Tibial nerve (tissue), 3 donors: ENCODE results near the gene PANX1.

Source experiments
- CTCF ChIP-seq, 5 experiments: fragments of 200-600 bp in 3 of 5; fragments of 450-650 bp in 2 of 5; sonication (generic) in 3 of 5; IDR thresholded peaks; one replicate each; pipeline ENCODE4 v1.5.1; 2016 to 2019; ENCODE audit warnings: antibody characterized with exemption in 5 of 5, mild to moderate bottlenecking in 3 of 5, moderate library complexity in 2 of 5
- POLR2A ChIP-seq, 2 donors: fragments of 450-650 bp; IDR thresholded peaks; one replicate each; pipeline ENCODE4 v1.6.1; 2017; ENCODE audit warnings: antibody characterized with exemption in 2 of 2, mild to moderate bottlenecking in 2 of 2, moderate library complexity in 2 of 2

GRCh38 chr11:94131047-94131717 lies 2.5 kb downstream of the PANX1 start:
- TF ChIP-seq CTCF (IDR thresholded peaks at IDR 0.05) (no peak), POLR2A (IDR thresholded peaks at IDR 0.05) (no peak)
